ENCODE measurements around the gene FAM13A. TPM values are rescaled to one million over a fixed set of nuclear protein-coding genes. Genes with fewer than 3 reads are reported as not detected.

The FAM13A gene
- total RNA-seq, 1 donor from 2014 or later: 40.3 TPM

DNA sequence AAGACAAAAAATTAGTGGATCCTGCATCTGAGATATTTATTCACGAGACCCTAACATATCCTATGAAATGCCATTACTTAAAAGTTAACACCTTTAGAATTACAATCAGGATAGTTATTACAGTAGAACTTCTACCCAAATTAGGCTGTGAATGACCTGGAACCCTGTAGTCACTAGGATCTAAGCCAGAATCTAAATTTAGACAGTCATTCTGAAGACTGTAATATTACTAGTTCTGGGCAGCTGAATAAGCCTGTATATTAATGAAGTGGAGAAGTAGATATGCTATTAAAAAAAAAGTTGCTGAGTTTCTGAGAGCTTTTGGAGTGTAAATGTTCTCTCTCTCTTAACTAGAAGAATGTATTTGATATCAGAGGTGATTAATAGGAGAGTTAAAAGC lies 67.0 kb downstream of the FAM13A start:
- H3K4me3 Mint-ChIP-seq: no peak overlapping the region

DNA sequence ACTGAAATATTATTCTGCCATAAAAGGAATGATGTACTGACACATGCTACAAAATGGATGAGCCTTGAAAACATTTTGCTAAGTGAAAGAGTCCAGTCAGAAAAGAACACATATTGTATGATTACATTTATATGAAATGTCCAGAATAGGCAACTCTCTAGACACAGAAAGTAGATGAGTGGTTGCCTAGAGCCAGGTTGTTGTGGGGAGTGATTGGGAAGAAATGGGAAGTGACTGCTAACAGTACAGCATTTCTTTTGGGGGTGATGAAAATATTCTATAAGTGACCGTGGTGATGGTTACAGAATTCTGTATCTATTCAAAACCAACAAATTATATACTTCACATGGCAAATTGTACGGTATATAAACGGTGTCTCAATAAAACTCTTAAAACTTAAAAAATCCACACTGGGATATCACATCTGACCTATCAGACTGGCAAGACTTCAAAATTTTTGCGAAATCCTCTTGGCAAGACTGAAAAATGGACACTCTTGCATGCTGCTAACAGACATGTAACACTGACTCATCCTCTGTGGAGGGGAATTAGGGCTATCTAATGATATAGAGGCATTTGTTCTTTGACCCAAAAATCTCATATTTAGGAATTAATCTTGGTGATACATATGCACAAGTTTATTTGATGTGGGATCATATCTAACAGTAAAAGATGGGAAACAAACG lies 71.8 kb downstream of the FAM13A start:
- no peaks in the 10 kb centered on the region for H3K4me1 ChIP-seq
- H3K27ac ChIP-seq: no peak overlapping the region
- Mint-ChIP-seq H3K27me3 (ENCODE audit: insufficient read depth, low read depth) (peaks cover 4% of the 10 kb centered on the region), H3K36me3 (peaks cover 9% of the 10 kb centered on the region), H3K9me3 (no peaks in the 10 kb centered on the region), H3K27ac (no peak overlapping the region), H3K4me1 (no peaks in the 10 kb centered on the region), H3K4me3 (no peak overlapping the region)
- no peaks in the 10 kb centered on the region for H3K36me3 ChIP-seq
- H3K4me3 ChIP-seq: no peak overlapping the region
- no peak for DNase-seq (ENCODE audit: low spot score)
- no peaks in the 10 kb centered on the region for H3K27me3 ChIP-seq
- TF ChIP-seq, protein P1, sequence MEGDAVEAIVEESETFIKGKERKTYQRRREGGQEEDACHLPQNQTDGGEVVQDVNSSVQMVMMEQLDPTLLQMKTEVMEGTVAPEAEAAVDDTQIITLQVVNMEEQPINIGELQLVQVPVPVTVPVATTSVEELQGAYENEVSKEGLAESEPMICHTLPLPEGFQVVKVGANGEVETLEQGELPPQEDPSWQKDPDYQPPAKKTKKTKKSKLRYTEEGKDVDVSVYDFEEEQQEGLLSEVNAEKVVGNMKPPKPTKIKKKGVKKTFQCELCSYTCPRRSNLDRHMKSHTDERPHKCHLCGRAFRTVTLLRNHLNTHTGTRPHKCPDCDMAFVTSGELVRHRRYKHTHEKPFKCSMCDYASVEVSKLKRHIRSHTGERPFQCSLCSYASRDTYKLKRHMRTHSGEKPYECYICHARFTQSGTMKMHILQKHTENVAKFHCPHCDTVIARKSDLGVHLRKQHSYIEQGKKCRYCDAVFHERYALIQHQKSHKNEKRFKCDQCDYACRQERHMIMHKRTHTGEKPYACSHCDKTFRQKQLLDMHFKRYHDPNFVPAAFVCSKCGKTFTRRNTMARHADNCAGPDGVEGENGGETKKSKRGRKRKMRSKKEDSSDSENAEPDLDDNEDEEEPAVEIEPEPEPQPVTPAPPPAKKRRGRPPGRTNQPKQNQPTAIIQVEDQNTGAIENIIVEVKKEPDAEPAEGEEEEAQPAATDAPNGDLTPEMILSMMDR (IDR thresholded peaks at IDR 0.05): no peak
- TF ChIP-seq EZH2 (IDR thresholded peaks at IDR 0.05) (no peak), EZH2phosphoT487 (IDR thresholded peaks at IDR 0.05) (no peak)
- no peaks in the 10 kb centered on the region for H3F3A ChIP-seq (ENCODE audit: low read depth)
- no peak overlapping the region for H2AFZ ChIP-seq (replicated peaks)
- H3K9ac ChIP-seq: no peak overlapping the region
- H3K79me2 ChIP-seq (ENCODE audit: low read depth): no peaks in the 10 kb centered on the region
- H3K4me2 ChIP-seq: no peak overlapping the region
- no peaks in the 10 kb centered on the region for H3K9me3 ChIP-seq (ENCODE audit: low read depth)
- H4K20me1 ChIP-seq (ENCODE audit: low read depth): no peaks in the 10 kb centered on the region

More for the DNA sequence above, 67.0 kb downstream of the FAM13A start:
- no peak overlapping the region for H3K27ac Mint-ChIP-seq
- H3K36me3 Mint-ChIP-seq: peaks cover 9% of the 10 kb centered on the region
- Histone ChIP-seq H3K36me3 (no peaks in the 10 kb centered on the region), H2AFZ (replicated peaks) (no peak overlapping the region), H3K79me2 (ENCODE audit: low read depth) (no peaks in the 10 kb centered on the region), H4K20me1 (ENCODE audit: low read depth) (no peaks in the 10 kb centered on the region), H3K27ac (no peak overlapping the region), H3K9ac (no peak overlapping the region), H3K9me3 (ENCODE audit: low read depth) (no peaks in the 10 kb centered on the region), H3K4me2 (no peak overlapping the region), H3K4me3 (no peak overlapping the region), H3F3A (ENCODE audit: low read depth) (no peaks in the 10 kb centered on the region), H3K27me3 (no peaks in the 10 kb centered on the region), H3K4me1 (no peaks in the 10 kb centered on the region)
- H3K4me1 Mint-ChIP-seq: no peaks in the 10 kb centered on the region
- no peaks in the 10 kb centered on the region for H3K9me3 Mint-ChIP-seq
- peaks cover 4% of the 10 kb centered on the region for H3K27me3 Mint-ChIP-seq (ENCODE audit: insufficient read depth, low read depth)
- no peak for DNase-seq (ENCODE audit: low spot score)
- TF ChIP-seq EZH2 (IDR thresholded peaks at IDR 0.05) (no peak), EZH2phosphoT487 (IDR thresholded peaks at IDR 0.05) (no peak)
- TF ChIP-seq, protein P1 (IDR thresholded peaks at IDR 0.05): no peak

DNA sequence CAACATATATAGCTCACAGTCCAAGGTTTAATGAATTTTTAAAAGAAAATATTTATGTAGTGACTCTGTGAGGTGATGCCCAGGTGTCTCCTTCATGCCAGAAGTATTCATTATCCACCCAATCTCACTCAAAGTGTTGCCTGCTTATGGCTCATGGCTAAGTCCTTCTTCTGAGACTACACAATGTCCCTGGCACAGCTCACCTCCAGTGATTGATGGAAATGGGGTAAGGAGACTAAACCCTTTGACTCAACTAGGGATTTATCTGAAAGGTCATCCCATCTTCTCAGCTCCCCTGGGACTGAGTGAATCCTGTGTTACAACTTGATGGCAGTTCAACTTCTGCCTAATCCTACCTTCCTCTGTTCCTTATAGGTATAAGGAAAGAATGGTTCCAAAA lies 74.2 kb downstream of the FAM13A start:
- Mint-ChIP-seq H3K27ac (no peak overlapping the region), H3K9me3 (no peaks in the 10 kb centered on the region), H3K36me3 (peaks cover 3% of the 10 kb centered on the region), H3K4me3 (no peak overlapping the region), H3K27me3 (ENCODE audit: insufficient read depth, low read depth) (peaks cover 4% of the 10 kb centered on the region), H3K4me1 (no peaks in the 10 kb centered on the region)
- TF ChIP-seq, protein P1 (IDR thresholded peaks at IDR 0.05): no peak
- TF ChIP-seq EZH2 (IDR thresholded peaks at IDR 0.05) (no peak), EZH2phosphoT487 (IDR thresholded peaks at IDR 0.05) (no peak)
- Histone ChIP-seq H3K79me2 (ENCODE audit: low read depth) (no peaks in the 10 kb centered on the region), H3K4me3 (no peak overlapping the region), H3K27me3 (no peaks in the 10 kb centered on the region), H3K36me3 (no peaks in the 10 kb centered on the region), H3K4me1 (no peaks in the 10 kb centered on the region), H3K4me2 (no peak overlapping the region), H4K20me1 (ENCODE audit: low read depth) (no peaks in the 10 kb centered on the region), H3F3A (ENCODE audit: low read depth) (no peaks in the 10 kb centered on the region), H3K9me3 (ENCODE audit: low read depth) (no peaks in the 10 kb centered on the region), H3K27ac (no peak overlapping the region), H3K9ac (no peak overlapping the region), H2AFZ (replicated peaks) (no peak overlapping the region)
- no peak for DNase-seq (ENCODE audit: low spot score)

Measured in neural progenitor cell (in vitro differentiated cells).